ENCODE measurements around the gene ANGEL1. TPM values are rescaled to one million over a fixed set of nuclear protein-coding genes. Genes with fewer than 3 reads are reported as not detected.

The ANGEL1 gene
- total and polyA plus RNA-seq, 9 of the 15 experiments (the other 6 are each of a cell fraction or from before 2014, with no cell fraction given) = 2.1 to 22.2 (median 7.3) TPM

DNA sequence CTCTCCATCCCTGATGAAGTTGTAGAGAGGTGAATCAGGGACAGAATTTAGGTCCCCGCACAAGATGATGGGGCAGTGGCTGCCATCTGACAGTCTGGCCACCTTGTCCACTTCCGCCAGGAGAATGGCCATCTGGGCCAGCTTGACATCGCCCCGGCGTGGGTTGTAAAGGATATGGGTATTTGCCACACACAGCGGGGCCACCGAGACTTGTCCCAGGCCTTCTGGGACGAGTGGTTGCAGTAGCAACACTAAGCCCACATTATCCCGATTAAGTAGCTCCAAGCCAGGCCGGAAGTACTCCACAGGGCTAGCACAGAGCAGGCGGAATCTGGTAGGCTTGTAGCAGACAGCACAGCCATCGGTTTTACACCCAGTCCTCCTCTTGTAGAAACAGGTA is 6.2 kb downstream of the ANGEL1 start (continued):
- TF ChIP-seq CBX1 (IDR thresholded peaks at IDR 0.05; ENCODE audit: low read depth) (no peak), MTA3 (IDR thresholded peaks at IDR 0.05; ENCODE audit: borderline replicate concordance) (no peak), ZNF584 (CRISPR knock-in tag; IDR thresholded peaks at IDR 0.05; ENCODE audit: low read depth) (no peak), ZNF239 (CRISPR knock-in tag; IDR thresholded peaks at IDR 0.05) (no peak), SIRT6 (IDR thresholded peaks at IDR 0.05; ENCODE audit: low read depth, low read length) (no peak), RFX5 (IDR thresholded peaks at IDR 0.05; ENCODE audit: low read depth, low read length) (no peak), MEIS2 (IDR thresholded peaks at IDR 0.05; ENCODE audit: partially characterized antibody) (no peak), ZNF212 (CRISPR knock-in tag; IDR thresholded peaks at IDR 0.05) (no peak), NFYB (IDR thresholded peaks at IDR 0.05; ENCODE audit: extremely low read depth, insufficient read length) (no peak)
- TF ChIP-seq, protein P1, sequence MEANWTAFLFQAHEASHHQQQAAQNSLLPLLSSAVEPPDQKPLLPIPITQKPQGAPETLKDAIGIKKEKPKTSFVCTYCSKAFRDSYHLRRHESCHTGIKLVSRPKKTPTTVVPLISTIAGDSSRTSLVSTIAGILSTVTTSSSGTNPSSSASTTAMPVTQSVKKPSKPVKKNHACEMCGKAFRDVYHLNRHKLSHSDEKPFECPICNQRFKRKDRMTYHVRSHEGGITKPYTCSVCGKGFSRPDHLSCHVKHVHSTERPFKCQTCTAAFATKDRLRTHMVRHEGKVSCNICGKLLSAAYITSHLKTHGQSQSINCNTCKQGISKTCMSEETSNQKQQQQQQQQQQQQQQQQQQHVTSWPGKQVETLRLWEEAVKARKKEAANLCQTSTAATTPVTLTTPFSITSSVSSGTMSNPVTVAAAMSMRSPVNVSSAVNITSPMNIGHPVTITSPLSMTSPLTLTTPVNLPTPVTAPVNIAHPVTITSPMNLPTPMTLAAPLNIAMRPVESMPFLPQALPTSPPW (CRISPR knock-in tag; IDR thresholded peaks at IDR 0.05) = no peak
- TF ChIP-seq, protein P2, sequence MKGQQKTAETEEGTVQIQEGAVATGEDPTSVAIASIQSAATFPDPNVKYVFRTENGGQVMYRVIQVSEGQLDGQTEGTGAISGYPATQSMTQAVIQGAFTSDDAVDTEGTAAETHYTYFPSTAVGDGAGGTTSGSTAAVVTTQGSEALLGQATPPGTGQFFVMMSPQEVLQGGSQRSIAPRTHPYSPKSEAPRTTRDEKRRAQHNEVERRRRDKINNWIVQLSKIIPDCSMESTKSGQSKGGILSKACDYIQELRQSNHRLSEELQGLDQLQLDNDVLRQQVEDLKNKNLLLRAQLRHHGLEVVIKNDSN (CRISPR knock-in tag; IDR thresholded peaks at IDR 0.05) = no peak

Measured in K562 (cell line).